NCI-H2196 treated with DMSO at 0.1 percent for 48 hours (cell line): ENCODE measurements around the gene SYNE2.

Source experiments
- DNase-seq: peaks from one replicate; lab custom pipeline; 2025; ENCODE audit not compliant: unreplicated experiment; lab: John Stamatoyannopoulos, UW

The SYNE2 gene

DNA sequence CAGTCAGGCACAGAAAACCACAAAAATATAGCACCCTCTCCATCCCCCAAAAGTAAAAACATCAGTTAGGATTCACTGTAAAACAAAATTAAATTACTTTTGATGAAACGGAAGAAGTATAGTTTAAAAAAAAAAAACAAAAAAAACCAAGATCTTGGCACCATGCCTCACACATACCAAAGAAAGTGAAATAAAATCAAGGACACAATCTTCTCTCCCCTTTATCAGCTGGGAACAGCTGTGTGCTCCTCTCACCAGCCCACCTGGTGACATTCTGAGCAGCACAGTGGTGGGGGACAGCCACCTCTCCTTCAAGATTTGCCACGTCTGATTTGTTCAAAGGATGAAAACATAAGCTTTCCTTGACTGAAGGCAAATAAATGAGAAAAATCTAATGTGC lies 385.8 kb downstream of the SYNE2 start:
- no peak for DNase-seq

GRCh38 chr14:64244279-64244678 lies 391.5 kb downstream of the SYNE2 start:
- DNase-seq: no peak

GRCh38 chr14:64245491-64245890 lies 392.7 kb downstream of the SYNE2 start:
- no peak for DNase-seq

- no peak for DNase-seq
Observed at GRCh38 chr14:64246688-64247087, 393.9 kb downstream of the SYNE2 start.

DNA sequence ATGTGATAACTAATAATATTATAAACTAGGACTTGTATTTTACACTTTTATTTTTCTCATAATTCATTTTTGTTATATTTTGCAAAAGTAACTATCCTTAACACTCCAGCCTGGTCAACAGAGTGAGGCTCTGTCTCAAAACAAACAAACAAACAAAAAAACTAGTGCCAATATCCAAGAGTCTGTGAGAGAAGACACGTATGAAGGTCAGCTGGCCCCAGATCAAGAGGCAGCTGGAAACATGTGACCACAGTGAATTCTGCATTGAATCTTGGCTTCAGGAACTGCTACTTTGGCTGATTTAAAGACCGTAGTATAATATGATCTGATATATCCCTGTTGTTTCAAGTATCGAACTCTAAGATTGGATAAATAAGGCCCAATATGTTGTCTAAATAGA lies 394.4 kb downstream of the SYNE2 start:
- DNase-seq: no peak

DNA sequence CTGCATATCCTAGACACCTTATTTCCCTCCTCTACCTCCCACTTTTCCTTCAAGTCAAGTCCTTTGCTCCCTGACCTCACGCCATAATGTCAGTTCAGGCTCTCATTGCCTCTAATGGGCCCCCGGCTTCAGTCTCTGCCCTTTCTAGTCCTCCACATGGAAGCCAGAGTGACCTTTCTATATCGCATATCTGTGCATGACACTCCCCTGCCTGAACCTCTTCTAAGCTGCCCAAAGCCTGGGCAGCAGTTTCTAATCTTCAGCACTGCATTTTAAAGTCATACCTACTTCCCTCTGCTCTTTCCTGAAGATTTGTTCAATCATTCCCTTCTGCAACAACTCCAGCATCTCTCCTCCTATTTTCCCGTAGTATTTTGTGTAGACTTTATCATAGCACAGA lies 395.9 kb downstream of the SYNE2 start:
- DNase-seq: no peak

- DNase-seq: no peak
Observed at GRCh38 chr14:64249363-64249762, 396.6 kb downstream of the SYNE2 start.

DNA sequence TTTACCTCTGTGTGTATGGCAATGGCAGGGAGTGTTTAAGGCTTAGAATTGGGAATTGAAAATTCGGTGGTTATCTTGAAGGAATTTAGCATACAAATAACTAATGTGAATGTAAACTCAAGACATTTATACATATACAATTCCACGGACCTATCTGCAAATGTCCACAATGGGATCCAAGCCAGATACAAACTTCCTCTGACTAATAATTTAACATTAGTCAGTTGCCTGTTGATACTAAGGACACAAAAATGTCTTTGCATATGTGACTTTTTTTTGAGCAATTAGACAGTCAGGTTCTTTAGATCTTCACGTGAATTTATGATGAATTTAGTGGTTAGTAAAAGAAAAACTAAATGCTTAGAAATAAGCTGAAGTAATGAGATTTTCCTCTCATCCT lies 400.9 kb downstream of the SYNE2 start:
- no peak for DNase-seq

DNA sequence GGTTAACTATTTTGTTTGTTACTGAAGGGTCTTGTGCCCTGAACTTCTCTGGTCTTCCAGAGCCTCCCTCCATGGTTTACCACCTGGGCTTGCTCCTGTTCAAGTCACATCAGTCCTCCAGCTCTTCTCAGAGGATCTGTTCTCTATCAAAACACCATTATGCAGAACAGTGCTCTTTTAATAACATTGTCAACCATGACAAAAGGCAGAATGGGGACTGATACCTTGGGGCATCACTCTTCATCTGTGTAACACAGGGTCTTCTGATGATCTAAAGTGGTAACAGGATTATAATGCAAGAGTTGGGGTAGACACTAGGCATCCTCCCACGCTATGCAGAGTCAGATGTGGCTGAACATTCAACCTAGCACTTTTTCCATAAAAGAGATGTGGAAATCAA lies 403.0 kb downstream of the SYNE2 start:
- DNase-seq: no peak

GRCh38 chr14:64260418-64260817 lies 407.6 kb downstream of the SYNE2 start:
- no peak for DNase-seq

DNA sequence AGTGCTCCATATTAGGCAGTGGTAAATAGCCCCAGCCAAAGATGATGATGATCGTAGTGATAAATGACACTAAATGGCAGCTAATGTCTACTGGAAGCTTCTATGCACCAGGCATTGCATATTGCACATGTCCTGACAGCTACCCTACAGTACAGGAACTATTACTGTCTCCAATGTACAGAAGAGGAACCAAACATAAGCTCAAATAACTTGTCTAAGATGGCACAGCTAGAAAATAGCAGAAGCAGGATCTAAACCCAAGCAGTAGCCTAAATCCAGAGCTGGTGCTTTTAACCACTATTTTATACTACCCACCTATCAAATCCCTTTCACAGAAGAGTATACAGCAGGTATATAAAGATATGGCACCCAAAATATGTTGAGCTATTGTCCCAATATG lies 412.4 kb downstream of the SYNE2 start:
- DNase-seq: no peak

GRCh38 chr14:64266239-64266638 lies 413.4 kb downstream of the SYNE2 start:
- DNase-seq: no peak

DNA sequence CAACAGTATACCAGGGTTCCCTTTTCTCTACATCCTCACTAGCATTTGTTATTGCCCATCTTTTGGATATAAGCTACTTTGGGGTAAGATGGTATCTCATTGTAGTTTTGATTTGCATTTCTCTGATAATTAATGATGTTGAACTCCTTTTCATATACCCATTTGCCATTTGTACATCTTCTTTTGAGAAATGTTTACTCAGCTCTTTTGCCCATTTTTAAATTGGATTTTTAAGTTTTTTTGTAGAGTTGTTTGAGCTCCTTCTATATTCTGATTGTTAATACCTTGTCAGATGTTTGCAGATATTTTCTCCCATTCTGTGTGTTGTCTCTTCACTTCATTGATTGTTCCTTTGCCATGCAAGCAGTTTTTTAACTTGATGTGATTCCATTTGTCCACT lies 419.2 kb downstream of the SYNE2 start:
- DNase-seq: no peak
